SU-DHL-6 (cell line): Measurements from ENCODE around the gene MAP3K15.

Source experiments
- CTCF ChIP-seq: fragments of 200-600 bp; sonication (generic); IDR thresholded peaks from one replicate; pipeline ENCODE4 v1.5.1; 2017; ENCODE audit warnings: antibody characterized with exemption, mild to moderate bottlenecking, low read length, moderate library complexity; ENCODE audit not compliant: insufficient read depth, poor library complexity, severe bottlenecking
- EZH2phosphoT487 ChIP-seq: fragments of 200-600 bp; sonication (generic), shearing (Covaris generic); conservative IDR thresholded peaks from 2 replicates; pipeline ENCODE4 v1.6.1; 2018; ENCODE audit warnings: mild to moderate bottlenecking, antibody characterized with exemption, low read length, moderate library complexity, mixed read lengths

GRCh38 chrX:19373351-19373891 lies 141.9 kb downstream of the MAP3K15 start:
- no peak for TF ChIP-seq CTCF
- TF ChIP-seq EZH2phosphoT487: no peak
